PFSK-1 (cell line): ENCODE measurements around the gene DOC2A.

Experiments used
- POLR2AphosphoS5 ChIP-seq: IDR thresholded peaks from 2 replicates; pipeline ENCODE4 v1.6.1; 2012; ENCODE audit warnings: low read depth, mild to moderate bottlenecking, control low read depth, low read length, moderate library complexity
- SIN3A ChIP-seq: IDR thresholded peaks from 2 replicates; pipeline ENCODE4 v1.6.1; 2012; ENCODE audit warnings: mild to moderate bottlenecking, low read length, moderate library complexity, borderline replicate concordance; ENCODE audit not compliant: insufficient read depth
- TAF1 ChIP-seq: IDR thresholded peaks from 2 replicates; pipeline ENCODE4 v1.6.1; 2012; ENCODE audit warnings: low read length, control low read depth, borderline replicate concordance; ENCODE audit not compliant: insufficient read depth
- TF ChIP-seq, protein P1 (sequence below), 2 experiments: IDR thresholded peaks; 2 replicates each; pipeline versions ENCODE4 v1.6.1 to v1.8.0; 2011 to 2012; ENCODE audit warnings: low read depth in 2 of 2, low read length in 2 of 2, control low read depth in 1 of 2, inconsistent platforms in 1 of 2, mild to moderate bottlenecking in 1 of 2, moderate library complexity in 1 of 2; ENCODE audit not compliant: insufficient read depth in 1 of 2

DNA sequence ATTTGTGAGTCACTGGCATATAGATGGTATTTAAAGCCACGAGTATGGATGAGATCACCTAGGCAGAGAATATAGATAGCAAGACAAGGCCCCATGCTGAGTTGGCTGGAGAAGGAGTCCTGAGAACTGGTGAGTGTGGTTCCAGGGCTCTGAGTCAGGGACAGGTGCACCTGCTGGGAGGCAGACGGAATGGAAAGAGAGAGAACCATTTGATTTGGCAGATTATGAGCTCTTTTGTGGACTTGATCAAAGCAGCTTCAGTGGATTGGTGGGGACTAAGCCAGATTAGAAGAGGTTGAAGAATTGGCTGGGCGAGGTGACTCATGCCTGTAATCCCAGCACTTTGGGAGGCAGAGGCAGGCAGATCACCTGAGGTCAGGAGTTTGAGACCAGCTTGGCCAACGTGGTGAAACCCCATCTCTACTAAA is 7.9 kb upstream of the DOC2A start:
- TF ChIP-seq, protein P1, sequence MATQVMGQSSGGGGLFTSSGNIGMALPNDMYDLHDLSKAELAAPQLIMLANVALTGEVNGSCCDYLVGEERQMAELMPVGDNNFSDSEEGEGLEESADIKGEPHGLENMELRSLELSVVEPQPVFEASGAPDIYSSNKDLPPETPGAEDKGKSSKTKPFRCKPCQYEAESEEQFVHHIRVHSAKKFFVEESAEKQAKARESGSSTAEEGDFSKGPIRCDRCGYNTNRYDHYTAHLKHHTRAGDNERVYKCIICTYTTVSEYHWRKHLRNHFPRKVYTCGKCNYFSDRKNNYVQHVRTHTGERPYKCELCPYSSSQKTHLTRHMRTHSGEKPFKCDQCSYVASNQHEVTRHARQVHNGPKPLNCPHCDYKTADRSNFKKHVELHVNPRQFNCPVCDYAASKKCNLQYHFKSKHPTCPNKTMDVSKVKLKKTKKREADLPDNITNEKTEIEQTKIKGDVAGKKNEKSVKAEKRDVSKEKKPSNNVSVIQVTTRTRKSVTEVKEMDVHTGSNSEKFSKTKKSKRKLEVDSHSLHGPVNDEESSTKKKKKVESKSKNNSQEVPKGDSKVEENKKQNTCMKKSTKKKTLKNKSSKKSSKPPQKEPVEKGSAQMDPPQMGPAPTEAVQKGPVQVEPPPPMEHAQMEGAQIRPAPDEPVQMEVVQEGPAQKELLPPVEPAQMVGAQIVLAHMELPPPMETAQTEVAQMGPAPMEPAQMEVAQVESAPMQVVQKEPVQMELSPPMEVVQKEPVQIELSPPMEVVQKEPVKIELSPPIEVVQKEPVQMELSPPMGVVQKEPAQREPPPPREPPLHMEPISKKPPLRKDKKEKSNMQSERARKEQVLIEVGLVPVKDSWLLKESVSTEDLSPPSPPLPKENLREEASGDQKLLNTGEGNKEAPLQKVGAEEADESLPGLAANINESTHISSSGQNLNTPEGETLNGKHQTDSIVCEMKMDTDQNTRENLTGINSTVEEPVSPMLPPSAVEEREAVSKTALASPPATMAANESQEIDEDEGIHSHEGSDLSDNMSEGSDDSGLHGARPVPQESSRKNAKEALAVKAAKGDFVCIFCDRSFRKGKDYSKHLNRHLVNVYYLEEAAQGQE (IDR thresholded peaks at IDR 0.05; ENCODE audit: insufficient read depth in 1 of 2, low read depth in 2 of 2, low read length in 2 of 2) = no peak
- no peak for TF ChIP-seq SIN3A
- no peak for TF ChIP-seq POLR2AphosphoS5
- no peak for TF ChIP-seq TAF1
